Fibroblast of lung (primary cell): ENCODE results near the gene GPC5.

ENCODE experiments used
- EZH2 ChIP-seq: IDR thresholded peaks from 2 replicates; pipeline ENCODE4 v1.5.1; 2012; ENCODE audit warnings: low read length, control low read depth, mild to moderate bottlenecking; ENCODE audit errors: missing control alignments
- TF ChIP-seq, protein P1 (sequence below), 2 donors: IDR thresholded peaks in 1 of 2; conservative IDR thresholded peaks in 1 of 2; 1 replicate in 1 of 2; 2 replicates in 1 of 2; pipeline ENCODE4 v1.5.1; 2011 to 2012; ENCODE audit warnings: low read length in 2 of 2, control low read depth in 1 of 2, inconsistent platforms in 1 of 2, low read depth in 1 of 2, mild to moderate bottlenecking in 1 of 2

DNA sequence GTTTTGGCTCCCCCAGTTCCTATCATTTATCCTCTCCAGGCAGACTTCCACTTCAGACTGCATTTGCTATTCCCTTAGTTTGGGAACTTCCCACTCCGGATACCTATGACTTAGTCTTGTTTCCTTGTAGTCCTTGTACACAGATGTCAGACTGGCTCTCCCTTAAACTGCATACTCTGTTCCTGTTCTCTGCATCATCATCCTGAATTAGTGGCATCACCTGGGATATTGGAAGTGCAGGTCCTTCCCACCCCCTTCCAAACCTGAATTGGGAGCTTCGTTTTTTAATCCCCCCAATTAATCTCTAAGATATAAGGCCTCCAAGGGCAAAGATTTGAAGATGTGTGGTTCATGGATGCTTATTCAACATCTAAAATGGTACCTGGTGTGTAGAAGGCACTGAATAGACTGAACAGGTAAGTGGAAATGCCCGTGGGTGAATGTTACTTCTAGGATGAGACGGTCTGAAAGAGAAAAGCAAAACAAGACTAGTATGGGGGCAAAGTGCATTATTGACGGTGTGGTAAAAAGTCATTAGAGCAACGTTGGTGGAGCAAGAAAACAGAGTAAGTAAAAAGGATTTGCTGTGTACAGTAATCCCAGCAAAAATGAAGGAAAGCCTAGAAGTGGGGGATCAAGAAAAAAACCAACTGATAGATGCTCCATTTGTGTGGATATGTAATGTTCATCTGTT is 41.4 kb upstream of the GPC5 start:
- TF ChIP-seq, protein P1, sequence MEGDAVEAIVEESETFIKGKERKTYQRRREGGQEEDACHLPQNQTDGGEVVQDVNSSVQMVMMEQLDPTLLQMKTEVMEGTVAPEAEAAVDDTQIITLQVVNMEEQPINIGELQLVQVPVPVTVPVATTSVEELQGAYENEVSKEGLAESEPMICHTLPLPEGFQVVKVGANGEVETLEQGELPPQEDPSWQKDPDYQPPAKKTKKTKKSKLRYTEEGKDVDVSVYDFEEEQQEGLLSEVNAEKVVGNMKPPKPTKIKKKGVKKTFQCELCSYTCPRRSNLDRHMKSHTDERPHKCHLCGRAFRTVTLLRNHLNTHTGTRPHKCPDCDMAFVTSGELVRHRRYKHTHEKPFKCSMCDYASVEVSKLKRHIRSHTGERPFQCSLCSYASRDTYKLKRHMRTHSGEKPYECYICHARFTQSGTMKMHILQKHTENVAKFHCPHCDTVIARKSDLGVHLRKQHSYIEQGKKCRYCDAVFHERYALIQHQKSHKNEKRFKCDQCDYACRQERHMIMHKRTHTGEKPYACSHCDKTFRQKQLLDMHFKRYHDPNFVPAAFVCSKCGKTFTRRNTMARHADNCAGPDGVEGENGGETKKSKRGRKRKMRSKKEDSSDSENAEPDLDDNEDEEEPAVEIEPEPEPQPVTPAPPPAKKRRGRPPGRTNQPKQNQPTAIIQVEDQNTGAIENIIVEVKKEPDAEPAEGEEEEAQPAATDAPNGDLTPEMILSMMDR (conservative IDR thresholded peaks at IDR 0.05 in 1 of 2, IDR thresholded peaks at IDR 0.05 in 1 of 2; ENCODE audit: low read depth in 1 of 2, low read length in 2 of 2), result no peak
- TF ChIP-seq EZH2, result no peak
